ENCODE measurements around the gene HOXA7.
A peak's percentile ranks its signal among the peaks of the same experiment; 100 is the strongest.

HOXA7 gene

DNA sequence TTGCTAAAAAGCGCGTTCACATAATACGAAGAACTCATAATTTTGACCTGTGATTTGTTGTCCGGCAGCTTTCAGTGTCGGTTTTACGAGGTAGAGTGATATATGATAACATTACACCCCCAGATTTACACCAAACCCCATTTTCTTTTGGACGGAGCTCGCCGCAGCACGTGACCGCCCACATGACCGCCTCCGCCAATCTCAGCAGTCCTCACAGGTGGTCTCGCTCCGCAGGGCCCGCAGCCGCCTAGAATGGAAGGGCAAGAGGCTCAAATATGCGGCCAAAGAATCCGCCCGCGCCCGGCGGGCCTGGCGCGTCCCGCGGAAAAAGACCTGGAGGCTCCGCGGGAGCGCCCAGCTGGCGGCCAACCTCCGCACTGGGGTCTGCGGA lies at the start of gene HOXA7:
TSS of gene HOXA7 (minus strand) at position 168 of the 391 bp plus-strand sequence. CDS start at position 38, 130 bp downstream.
- peak within 1 kb of the TSS; percentile 80 for H3K27ac Mint-ChIP-seq

GRCh38 chr7:27205325-27206280 lies 49.1 kb upstream of the HOXA7 start:
- Mint-ChIP-seq H3K27ac (peak overlapping the region; percentile 10), H3K4me3 (no peak overlapping the region), H3K36me3 (ENCODE audit: low read depth) (peaks cover 2% of the 10 kb centered on the region), H3K27me3 (ENCODE audit: low read depth) (peaks cover 97% of the 10 kb centered on the region), H3K4me1 (ENCODE audit: low read depth) (peaks cover 5% of the 10 kb centered on the region), H3K9me3 (no peaks in the 10 kb centered on the region)
- no peak for DNase-seq (ENCODE audit: low spot score)

More for the DNA sequence above, at the start of gene HOXA7:
- H3K9me3 Mint-ChIP-seq, result no peaks in the 10 kb centered on the region
- H3K27me3 Mint-ChIP-seq (ENCODE audit: low read depth), result peaks cover 87% of the 10 kb centered on the region
- no peak for DNase-seq (ENCODE audit: low spot score)
- H3K4me3 Mint-ChIP-seq, result peak within 1 kb of the TSS; percentile 18
- H3K36me3 Mint-ChIP-seq (ENCODE audit: low read depth), result peaks cover 2% of the 10 kb centered on the region
- peaks cover 17% of the 10 kb centered on the region for H3K4me1 Mint-ChIP-seq (ENCODE audit: low read depth)

GRCh38 chr7:27204851-27205322 lies 48.4 kb upstream of the HOXA7 start:
- no peak overlapping the region for H3K27ac Mint-ChIP-seq
- H3K27me3 Mint-ChIP-seq (ENCODE audit: low read depth), result peaks cover 94% of the 10 kb centered on the region
- no peaks in the 10 kb centered on the region for H3K4me1 Mint-ChIP-seq (ENCODE audit: low read depth)
- peaks cover 2% of the 10 kb centered on the region for H3K36me3 Mint-ChIP-seq (ENCODE audit: low read depth)
- DNase-seq (ENCODE audit: low spot score), result no peak
- no peaks in the 10 kb centered on the region for H3K9me3 Mint-ChIP-seq
- no peak overlapping the region for H3K4me3 Mint-ChIP-seq

DNA sequence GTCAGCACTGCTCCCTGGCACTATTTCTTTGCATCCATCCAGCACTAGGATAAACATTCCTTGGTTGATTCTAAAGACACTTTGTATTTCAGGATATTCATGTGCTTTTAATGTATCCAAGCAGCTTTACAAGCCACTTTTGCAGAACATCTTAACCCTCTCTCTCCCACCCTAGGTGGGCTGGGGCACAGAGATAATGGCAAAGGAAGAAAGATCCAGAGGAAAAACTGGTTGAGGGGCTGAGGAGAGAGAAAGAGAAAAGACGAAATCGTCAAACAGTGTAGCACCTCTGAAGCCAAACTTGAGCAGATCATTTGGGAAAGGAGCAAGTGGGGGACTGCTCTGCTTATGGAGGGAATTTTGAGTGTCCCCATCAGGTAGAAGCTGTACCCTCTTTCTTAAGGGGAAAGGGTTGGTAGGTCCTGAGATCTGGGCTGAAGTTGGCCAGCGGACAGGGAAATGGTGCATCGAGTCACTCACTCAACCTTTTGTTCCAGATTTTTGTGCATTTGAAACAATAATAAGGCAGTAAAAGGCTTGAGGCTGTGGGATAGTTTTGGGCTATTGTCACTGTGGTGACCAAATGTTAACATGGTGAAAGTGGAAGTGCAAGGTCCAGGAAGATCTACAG lies 47.6 kb upstream of the HOXA7 start:
- no peak overlapping the region for H3K27ac Mint-ChIP-seq

DNA sequence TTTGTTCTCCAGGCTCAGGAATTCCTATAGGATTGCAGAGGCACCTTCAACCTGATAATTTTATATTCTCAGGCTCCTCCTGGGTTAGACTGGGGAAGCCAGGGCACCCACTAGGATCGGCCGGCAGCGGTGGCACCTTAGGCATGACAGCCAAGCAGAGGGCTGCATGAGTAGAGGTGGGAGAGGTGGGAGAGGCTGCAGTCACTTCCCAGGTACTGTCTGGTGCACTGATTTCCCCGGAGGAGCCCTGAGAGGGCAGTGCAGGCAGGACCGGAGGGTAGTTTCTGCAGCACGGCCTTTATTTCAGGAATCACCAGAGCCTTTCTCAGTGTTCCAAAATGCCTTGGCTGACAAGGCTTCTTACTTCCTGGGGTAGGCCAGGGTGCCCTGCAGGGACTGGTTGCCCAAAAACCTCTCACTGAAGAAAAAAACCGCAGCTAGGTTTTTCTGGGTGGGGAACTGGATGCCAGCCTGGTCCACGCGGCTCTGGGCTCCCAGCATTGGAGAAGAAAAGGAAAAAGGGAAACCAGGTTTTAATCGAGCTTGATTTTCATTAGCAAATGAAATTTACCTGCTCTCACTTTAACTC lies 47.0 kb upstream of the HOXA7 start:
- H3K4me3 Mint-ChIP-seq, result no peak overlapping the region
- DNase-seq (ENCODE audit: low spot score), result no peak
- no peaks in the 10 kb centered on the region for H3K4me1 Mint-ChIP-seq (ENCODE audit: low read depth)
- peaks cover 89% of the 10 kb centered on the region for H3K27me3 Mint-ChIP-seq (ENCODE audit: low read depth)
- no peak overlapping the region for H3K27ac Mint-ChIP-seq
- H3K36me3 Mint-ChIP-seq (ENCODE audit: low read depth), result peaks cover 2% of the 10 kb centered on the region
- no peaks in the 10 kb centered on the region for H3K9me3 Mint-ChIP-seq

More for the DNA sequence above, 47.6 kb upstream of the HOXA7 start:
- peaks cover 2% of the 10 kb centered on the region for H3K36me3 Mint-ChIP-seq (ENCODE audit: low read depth)
- no peaks in the 10 kb centered on the region for H3K9me3 Mint-ChIP-seq
- no peak overlapping the region for H3K4me3 Mint-ChIP-seq
- H3K27me3 Mint-ChIP-seq (ENCODE audit: low read depth), result peaks cover 89% of the 10 kb centered on the region
- DNase-seq (ENCODE audit: low spot score), result no peak
- H3K4me1 Mint-ChIP-seq (ENCODE audit: low read depth), result no peaks in the 10 kb centered on the region

- H3K36me3 Mint-ChIP-seq (ENCODE audit: low read depth), result peaks cover 2% of the 10 kb centered on the region
- no peaks in the 10 kb centered on the region for H3K4me1 Mint-ChIP-seq (ENCODE audit: low read depth)
- no peak overlapping the region for H3K27ac Mint-ChIP-seq
- DNase-seq (ENCODE audit: low spot score), result no peak
- peaks cover 90% of the 10 kb centered on the region for H3K27me3 Mint-ChIP-seq (ENCODE audit: low read depth)
- H3K9me3 Mint-ChIP-seq, result no peaks in the 10 kb centered on the region
- H3K4me3 Mint-ChIP-seq, result no peak overlapping the region
Observed at GRCh38 chr7:27202862-27203134, 46.3 kb upstream of the HOXA7 start.

DNA sequence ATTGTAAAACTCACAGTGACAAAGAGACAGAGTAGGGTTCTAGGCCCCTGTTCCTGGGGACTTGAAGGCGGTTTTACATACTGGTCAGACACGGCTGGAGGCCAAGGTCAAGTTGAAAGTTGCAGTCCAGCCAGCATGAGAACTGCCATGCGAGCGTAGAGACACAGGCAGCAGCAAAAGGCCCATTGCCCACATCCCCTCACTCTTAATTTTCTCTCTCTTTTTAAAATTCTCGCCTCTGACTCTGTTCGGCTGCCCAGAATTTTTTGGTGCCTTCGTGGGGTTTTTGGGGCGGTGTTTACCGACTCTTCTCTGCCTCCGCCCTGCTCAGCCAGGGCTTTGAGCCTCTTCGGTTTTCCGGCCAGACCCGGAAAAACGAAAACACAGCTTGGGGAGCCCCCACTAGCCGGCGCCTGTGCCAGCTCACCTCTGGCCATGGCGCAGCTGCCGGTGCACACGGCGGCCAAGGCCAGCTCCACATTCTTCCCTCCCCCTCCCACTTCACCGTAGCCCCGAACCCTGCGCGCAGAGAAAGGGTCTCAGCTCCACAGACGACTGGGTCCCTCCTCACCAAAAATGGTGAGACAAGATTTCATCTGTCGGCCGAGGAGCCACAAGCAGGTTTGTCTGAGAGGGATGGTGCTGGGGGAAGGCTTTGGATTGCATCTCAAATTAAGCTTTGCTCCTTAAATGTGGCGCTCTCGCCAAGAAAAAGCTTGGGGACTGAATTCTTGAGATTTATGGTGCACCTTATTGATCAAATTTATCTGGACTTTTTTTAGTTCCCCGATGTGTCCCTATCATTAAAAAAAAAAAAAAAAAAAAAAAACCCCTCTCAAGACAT lies 45.8 kb upstream of the HOXA7 start:
- Mint-ChIP-seq H3K27ac (no peak overlapping the region), H3K4me1 (ENCODE audit: low read depth) (no peaks in the 10 kb centered on the region), H3K4me3 (no peak overlapping the region), H3K27me3 (ENCODE audit: low read depth) (peaks cover 90% of the 10 kb centered on the region), H3K9me3 (no peaks in the 10 kb centered on the region), H3K36me3 (ENCODE audit: low read depth) (peaks cover 2% of the 10 kb centered on the region)
- DNase-seq (ENCODE audit: low spot score), result no peak

GRCh38 chr7:27201580-27202017 lies 45.1 kb upstream of the HOXA7 start:
- Mint-ChIP-seq H3K36me3 (ENCODE audit: low read depth) (peaks cover 2% of the 10 kb centered on the region), H3K9me3 (no peaks in the 10 kb centered on the region), H3K4me3 (no peak overlapping the region), H3K27me3 (ENCODE audit: low read depth) (peaks cover 91% of the 10 kb centered on the region), H3K4me1 (ENCODE audit: low read depth) (no peaks in the 10 kb centered on the region), H3K27ac (no peak overlapping the region)
- DNase-seq (ENCODE audit: low spot score), result no peak

- Mint-ChIP-seq H3K4me3 (peak overlapping the region; percentile 29), H3K9me3 (no peaks in the 10 kb centered on the region), H3K36me3 (ENCODE audit: low read depth) (peaks cover 2% of the 10 kb centered on the region), H3K27ac (peak overlapping the region; percentile 62), H3K27me3 (ENCODE audit: low read depth) (peaks cover 89% of the 10 kb centered on the region), H3K4me1 (ENCODE audit: low read depth) (no peaks in the 10 kb centered on the region)
- DNase-seq (ENCODE audit: low spot score), result no peak
Observed at GRCh38 chr7:27200761-27201579, 44.5 kb upstream of the HOXA7 start.

- H3K4me1 Mint-ChIP-seq (ENCODE audit: low read depth), result no peaks in the 10 kb centered on the region
- no peak for DNase-seq (ENCODE audit: low spot score)
- H3K9me3 Mint-ChIP-seq, result no peaks in the 10 kb centered on the region
- H3K27ac Mint-ChIP-seq, result peak within 1 kb of the TSS; percentile 62
- H3K36me3 Mint-ChIP-seq (ENCODE audit: low read depth), result peaks cover 2% of the 10 kb centered on the region
- peak within 1 kb of the TSS; percentile 36 for H3K4me3 Mint-ChIP-seq
- H3K27me3 Mint-ChIP-seq (ENCODE audit: low read depth), result peaks cover 86% of the 10 kb centered on the region
Observed at GRCh38 chr7:27199849-27200760, 43.6 kb upstream of the HOXA7 start, which contains the start of gene HOXA13. Gene HOXA13, minus strand, starts transcription at chr7:27200091. Its CDS starts 14 bp downstream, at chr7:27200077.

DNA sequence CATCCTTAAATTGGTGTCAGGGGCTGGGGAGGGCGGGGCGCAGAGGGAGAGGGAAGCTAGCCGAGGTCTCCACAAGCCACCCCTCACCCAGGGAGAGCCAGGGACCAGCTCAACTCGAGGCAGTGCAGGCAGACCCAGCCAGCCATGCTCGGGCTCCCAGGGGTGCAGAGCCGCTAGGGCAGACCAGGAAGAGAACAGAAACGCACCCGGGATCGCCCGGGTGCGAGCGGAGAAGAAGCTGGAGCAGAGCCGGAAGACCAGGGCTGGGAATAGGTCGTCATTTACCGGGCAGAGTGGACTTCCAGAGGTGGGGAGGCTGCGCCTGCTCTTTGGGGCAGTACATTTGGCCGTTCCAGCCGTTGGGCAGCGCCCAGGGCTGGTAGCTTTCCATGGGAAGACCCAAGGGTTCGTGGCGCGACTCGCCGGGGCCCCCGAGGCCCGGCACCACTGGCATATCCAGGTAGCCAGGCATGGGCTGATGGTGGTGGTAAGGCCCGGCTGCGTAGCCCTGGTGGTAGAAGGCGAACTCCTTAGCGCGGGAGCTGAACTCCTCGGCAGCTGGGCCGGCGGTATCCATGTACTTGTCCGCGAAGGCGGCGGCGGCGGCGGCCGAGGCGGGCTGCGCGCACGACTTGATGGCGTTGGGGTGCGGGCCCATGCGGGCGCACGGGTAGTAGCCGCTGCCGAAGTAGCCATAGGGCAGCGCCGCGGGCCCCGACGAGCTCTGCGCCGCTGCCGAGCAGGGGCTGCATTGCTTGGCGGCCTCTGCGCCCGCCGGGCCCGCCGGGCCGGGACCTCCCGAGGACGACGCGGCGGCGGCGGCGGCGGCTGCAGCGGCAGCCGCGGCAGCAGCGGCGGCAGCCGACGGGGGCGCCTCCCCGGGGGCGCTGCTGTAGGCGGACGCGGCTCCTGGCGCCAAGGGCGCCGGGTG lies 42.7 kb upstream of the HOXA7 start:
- Mint-ChIP-seq H3K9me3 (no peaks in the 10 kb centered on the region), H3K4me3 (peak overlapping the region; percentile 15), H3K4me1 (ENCODE audit: low read depth) (no peaks in the 10 kb centered on the region), H3K27ac (no peak overlapping the region), H3K27me3 (ENCODE audit: low read depth) (peaks cover 85% of the 10 kb centered on the region), H3K36me3 (ENCODE audit: low read depth) (peaks cover 2% of the 10 kb centered on the region)
- DNase-seq (ENCODE audit: low spot score), result no peak
